ENCODE measurements around the gene ZEB1.

The ZEB1 gene

GRCh38 chr10:31340343-31340742 is 21.3 kb downstream of the ZEB1 start:
- no peak overlapping the region for H3K27ac ChIP-seq
- no peak for TF ChIP-seq ZFX (IDR thresholded peaks at IDR 0.05)
- TF ChIP-seq, protein P1, sequence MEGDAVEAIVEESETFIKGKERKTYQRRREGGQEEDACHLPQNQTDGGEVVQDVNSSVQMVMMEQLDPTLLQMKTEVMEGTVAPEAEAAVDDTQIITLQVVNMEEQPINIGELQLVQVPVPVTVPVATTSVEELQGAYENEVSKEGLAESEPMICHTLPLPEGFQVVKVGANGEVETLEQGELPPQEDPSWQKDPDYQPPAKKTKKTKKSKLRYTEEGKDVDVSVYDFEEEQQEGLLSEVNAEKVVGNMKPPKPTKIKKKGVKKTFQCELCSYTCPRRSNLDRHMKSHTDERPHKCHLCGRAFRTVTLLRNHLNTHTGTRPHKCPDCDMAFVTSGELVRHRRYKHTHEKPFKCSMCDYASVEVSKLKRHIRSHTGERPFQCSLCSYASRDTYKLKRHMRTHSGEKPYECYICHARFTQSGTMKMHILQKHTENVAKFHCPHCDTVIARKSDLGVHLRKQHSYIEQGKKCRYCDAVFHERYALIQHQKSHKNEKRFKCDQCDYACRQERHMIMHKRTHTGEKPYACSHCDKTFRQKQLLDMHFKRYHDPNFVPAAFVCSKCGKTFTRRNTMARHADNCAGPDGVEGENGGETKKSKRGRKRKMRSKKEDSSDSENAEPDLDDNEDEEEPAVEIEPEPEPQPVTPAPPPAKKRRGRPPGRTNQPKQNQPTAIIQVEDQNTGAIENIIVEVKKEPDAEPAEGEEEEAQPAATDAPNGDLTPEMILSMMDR (conservative IDR thresholded peaks at IDR 0.05), result no peak

DNA sequence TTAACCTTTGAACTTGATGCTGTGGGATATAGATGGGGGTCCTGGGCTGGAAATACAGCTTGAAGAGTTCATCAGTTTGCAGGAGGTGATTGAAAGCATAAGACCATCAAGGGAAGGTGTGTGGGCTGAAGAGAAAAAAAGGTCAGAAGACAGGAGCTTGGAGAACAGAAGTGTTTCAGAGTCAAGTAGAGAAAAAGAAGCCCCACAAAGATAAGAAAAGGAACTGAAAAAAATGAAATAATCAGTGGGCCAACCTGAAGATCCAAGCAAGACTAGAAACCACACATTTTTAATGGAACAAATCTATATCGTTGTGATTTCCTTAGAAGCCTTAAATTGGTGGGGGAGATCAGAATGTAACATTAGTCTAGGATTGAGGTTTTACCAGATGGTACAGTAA is 22.5 kb downstream of the ZEB1 start:
- TF ChIP-seq ZFX (IDR thresholded peaks at IDR 0.05), result no peak
- H3K27ac ChIP-seq, result no peak overlapping the region

GRCh38 chr10:31343009-31343408 is 24.0 kb downstream of the ZEB1 start:
- no peak for TF ChIP-seq ZFX (IDR thresholded peaks at IDR 0.05)
- TF ChIP-seq, protein P1 (conservative IDR thresholded peaks at IDR 0.05), result no peak
- no peak overlapping the region for H3K27ac ChIP-seq

DNA sequence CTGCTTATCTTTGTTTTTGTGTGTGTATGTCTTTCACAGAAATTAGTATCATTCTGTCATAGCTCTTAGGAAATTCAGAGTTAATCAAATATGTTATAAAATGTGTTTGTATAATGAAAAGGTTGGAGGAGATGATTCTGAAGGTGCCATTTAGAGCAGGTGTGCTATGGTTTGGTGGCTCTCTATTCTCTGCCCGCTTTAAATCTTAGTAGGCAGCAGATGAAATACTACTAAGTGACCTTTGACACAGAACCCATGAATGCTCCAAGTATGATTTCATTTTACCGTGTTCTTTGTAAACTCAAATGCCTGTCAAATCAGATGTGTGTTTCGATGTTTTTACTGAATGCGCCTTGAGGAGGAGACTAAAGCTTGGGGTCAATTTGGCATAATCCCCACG is 24.5 kb downstream of the ZEB1 start:
- no peak overlapping the region for H3K27ac ChIP-seq
- TF ChIP-seq ZFX (IDR thresholded peaks at IDR 0.05), result no peak
- TF ChIP-seq, protein P1 (conservative IDR thresholded peaks at IDR 0.05), result no peak

DNA sequence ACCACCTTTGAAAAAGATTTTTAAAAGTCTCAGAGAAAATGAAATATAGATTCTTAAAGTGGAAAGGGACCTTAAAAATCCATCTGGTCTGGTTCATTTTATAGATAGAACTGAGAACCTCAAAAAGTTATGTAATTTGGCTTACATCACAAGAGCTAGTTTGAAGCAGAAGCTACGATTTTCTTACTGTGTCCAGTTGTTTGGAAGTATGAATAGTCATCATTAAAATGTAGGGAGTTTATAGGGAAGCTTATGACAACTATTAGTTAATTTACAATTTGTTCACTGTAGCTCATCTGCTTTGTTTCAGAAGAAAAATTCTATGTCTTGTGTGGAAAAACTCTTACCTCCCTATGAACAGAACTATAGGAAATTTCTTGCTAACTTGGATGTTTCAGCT is 26.9 kb downstream of the ZEB1 start:
- no peak overlapping the region for H3K27ac ChIP-seq
- no peak for TF ChIP-seq ZFX (IDR thresholded peaks at IDR 0.05)
- TF ChIP-seq, protein P1 (conservative IDR thresholded peaks at IDR 0.05), result no peak

DNA sequence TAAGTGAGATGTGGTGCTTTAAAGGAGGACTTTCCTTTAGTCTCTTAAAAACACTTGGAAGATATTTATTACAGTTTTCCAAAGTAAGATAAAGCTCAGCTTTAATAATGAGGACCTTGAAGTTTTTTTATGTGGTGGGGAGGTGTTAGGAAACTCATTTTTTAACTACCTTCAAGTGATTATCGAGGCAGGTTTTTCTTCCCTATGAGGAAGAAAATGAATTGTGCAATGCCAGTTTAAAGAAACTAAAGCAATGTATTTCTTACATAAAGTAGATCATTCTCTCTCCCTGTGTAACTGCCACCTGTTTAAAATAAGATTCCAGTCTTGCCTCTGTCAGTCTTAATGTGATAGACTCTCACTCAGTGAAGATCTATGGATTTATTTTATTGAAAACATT is 27.9 kb downstream of the ZEB1 start:
- no peak overlapping the region for H3K27ac ChIP-seq
- TF ChIP-seq, protein P1 (conservative IDR thresholded peaks at IDR 0.05), result no peak
- no peak for TF ChIP-seq ZFX (IDR thresholded peaks at IDR 0.05)

- TF ChIP-seq ZFX (IDR thresholded peaks at IDR 0.05), result no peak
- TF ChIP-seq, protein P1 (conservative IDR thresholded peaks at IDR 0.05), result no peak
- no peak overlapping the region for H3K27ac ChIP-seq
These were observed 28.7 kb downstream of the ZEB1 start for GRCh38 chr10:31347705-31348104.

- no peak for TF ChIP-seq ZFX (IDR thresholded peaks at IDR 0.05)
- TF ChIP-seq, protein P1 (conservative IDR thresholded peaks at IDR 0.05), result no peak
- no peak overlapping the region for H3K27ac ChIP-seq
These were observed 31.9 kb downstream of the ZEB1 start for GRCh38 chr10:31350891-31351290.
